GM12892 (cell line): ENCODE results near the gene NBPF11.
"Not testable (repeated sequence)": the region's sequence is repeated elsewhere in the genome, so short reads cannot be mapped to it uniquely, and the experiment has no call there.

Source experiments
- POLR2A ChIP-seq: IDR thresholded peaks from 2 replicates; pipeline ENCODE4 v1.6.1; 2011; ENCODE audit warnings: low read depth, low read length, control low read depth
- POLR2AphosphoS5 ChIP-seq: IDR thresholded peaks from 2 replicates; pipeline ENCODE4 v1.6.1; 2011; ENCODE audit warnings: low read depth, low read length, control low read depth

GRCh38 chr1:148078632-148079519, 73.2 kb downstream of the NBPF11 start:
- TF ChIP-seq POLR2AphosphoS5, POLR2A: not testable (repeated sequence)
